COR-L47 (cell line): ENCODE data around the gene MGMT.

Experiments
- DNase-seq: peaks from one replicate; lab custom pipeline; 2025; lab: John Stamatoyannopoulos, UW

Gene MGMT

GRCh38 chr10:129655679-129656031 lies 188.6 kb downstream of the MGMT start:
- no peak for DNase-seq

- DNase-seq = no peak
Measured at GRCh38 chr10:129656642-129657041, 189.6 kb downstream of the MGMT start.

- DNase-seq = no peak
Measured at GRCh38 chr10:129657297-129658017, 190.4 kb downstream of the MGMT start.

- DNase-seq = no peak
Measured at GRCh38 chr10:129658376-129659072, 191.5 kb downstream of the MGMT start.

- DNase-seq = no peak
Measured at GRCh38 chr10:129659508-129660268, 192.6 kb downstream of the MGMT start.

GRCh38 chr10:129660569-129660968 lies 193.5 kb downstream of the MGMT start:
- no peak for DNase-seq

- no peak for DNase-seq
Measured at GRCh38 chr10:129662426-129662825, 195.4 kb downstream of the MGMT start.

- DNase-seq = no peak
Measured at GRCh38 chr10:129670124-129670523, 203.1 kb downstream of the MGMT start.

- DNase-seq = no peak
Measured at GRCh38 chr10:129673292-129673691, 206.3 kb downstream of the MGMT start.

- DNase-seq = no peak
Measured at GRCh38 chr10:129675027-129675769, 208.2 kb downstream of the MGMT start.

GRCh38 chr10:129676014-129676413 lies 209.0 kb downstream of the MGMT start:
- DNase-seq = no peak

GRCh38 chr10:129677377-129677927 lies 210.4 kb downstream of the MGMT start:
- DNase-seq = no peak

- DNase-seq = no peak
Measured at GRCh38 chr10:129678186-129678585, 211.1 kb downstream of the MGMT start.

- no peak for DNase-seq
Measured at GRCh38 chr10:129679207-129679606, 212.2 kb downstream of the MGMT start.

- DNase-seq = no peak
Measured at GRCh38 chr10:129680661-129681344, 213.8 kb downstream of the MGMT start.

- DNase-seq = no peak
Measured at GRCh38 chr10:129681856-129682255, 214.8 kb downstream of the MGMT start.

- no peak for DNase-seq
Measured at GRCh38 chr10:129683519-129683918, 216.5 kb downstream of the MGMT start.

GRCh38 chr10:129683920-129684319 lies 216.9 kb downstream of the MGMT start:
- DNase-seq = no peak

- DNase-seq = no peak
Measured at GRCh38 chr10:129685271-129685670, 218.2 kb downstream of the MGMT start.

- DNase-seq = no peak
Measured at GRCh38 chr10:129689671-129690071, 222.6 kb downstream of the MGMT start.
